ENCODE measurements around the gene PCBP3.

DNA sequence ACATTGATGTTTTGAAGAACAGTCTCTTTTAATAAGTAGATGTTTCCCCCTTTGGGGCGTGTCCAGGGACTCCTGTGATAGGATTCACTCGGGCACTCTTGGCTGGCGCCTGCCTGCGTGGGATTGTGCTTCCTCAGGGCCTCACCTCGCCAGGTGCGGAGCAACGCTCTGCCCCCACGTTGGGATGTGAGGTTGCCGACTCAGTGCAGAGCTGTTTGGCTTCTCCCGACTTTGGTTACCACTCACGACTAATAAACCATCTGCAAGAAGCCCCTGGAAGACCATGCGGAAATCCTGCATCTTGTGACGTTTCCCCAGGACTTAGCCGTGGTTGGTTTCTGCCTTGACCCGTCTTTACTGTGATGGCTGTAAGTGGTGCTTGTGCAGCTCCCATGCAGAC is 106.4 kb downstream of the PCBP3 start:
- no peak for TF ChIP-seq YY1 (IDR thresholded peaks at IDR 0.05; ENCODE audit: insufficient read depth, insufficient read length)
- TF ChIP-seq SUZ12 (IDR thresholded peaks at IDR 0.05; ENCODE audit: extremely low read depth, insufficient read depth, insufficient read length), result no peak
- TF ChIP-seq ZNF274 (IDR thresholded peaks at IDR 0.05; ENCODE audit: low read depth, low read length), result no peak
